M059J (cell line): ENCODE results near the gene NKD1. TPM values are rescaled to one million over a fixed set of nuclear protein-coding genes. Genes with fewer than 3 reads are reported as not detected.
"Not testable (repeated sequence)": the region's sequence is repeated elsewhere in the genome, so short reads cannot be mapped to it uniquely, and the experiment has no call there.

Source experiments
- DNase-seq: peaks from one replicate; pipeline ENCODE4 v3.0.0-alpha.2; 2012; ENCODE audit warnings: low read depth
- total RNA-seq: library from RNA; depleted of rRNA; stranded (reverse); fragments of >200 nt; shearing (Covaris generic); gene quantifications from 2 replicates; pipeline ENCODE4 v1.2.3, GENCODE V29; 2014

The NKD1 gene
- total RNA-seq, 1 experiment from 2014 or later, result 1.0 TPM

DNA sequence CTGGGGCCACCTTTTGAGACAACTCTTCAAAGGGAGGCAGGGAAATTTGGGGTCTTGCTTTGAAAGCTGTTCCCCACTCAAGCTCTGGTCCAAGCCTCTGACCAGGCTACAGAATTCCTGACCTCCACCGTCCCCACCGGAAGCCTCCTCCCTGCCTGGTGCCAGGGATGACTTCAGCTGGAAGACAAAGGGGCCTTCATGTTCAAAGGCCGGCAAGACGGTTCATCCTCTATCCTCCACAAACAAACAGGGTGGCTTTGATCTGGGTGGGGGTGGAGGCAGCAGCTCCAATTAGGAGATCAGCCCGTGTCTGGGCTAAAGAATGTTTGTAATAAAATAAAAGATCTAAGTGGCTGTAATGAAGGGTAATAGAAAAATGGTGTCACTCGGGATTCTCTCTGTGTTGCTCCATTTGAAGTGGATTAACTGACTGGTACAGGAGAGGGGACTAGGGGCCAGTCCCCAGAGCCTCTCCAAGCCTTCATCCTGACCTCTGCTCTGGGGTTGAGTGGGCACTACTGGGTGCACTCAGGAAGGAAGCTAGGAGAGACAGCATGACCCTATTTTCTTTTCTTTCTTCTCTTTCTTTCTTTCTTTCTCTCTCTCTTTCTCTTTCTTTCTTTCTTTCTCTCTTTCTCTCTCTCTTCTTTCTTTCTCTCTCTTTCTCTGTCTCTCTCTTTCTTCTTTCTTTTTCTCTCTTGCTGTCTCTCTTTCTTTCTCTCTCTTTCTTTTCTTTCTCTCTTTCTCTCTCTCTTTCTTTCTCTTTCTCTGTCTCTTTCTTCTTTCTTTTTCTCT, 27.5 kb upstream of the NKD1 start:
- no peak for DNase-seq

GRCh38 chr16:50521246-50521900, 26.8 kb upstream of the NKD1 start:
- no peak for DNase-seq

DNA sequence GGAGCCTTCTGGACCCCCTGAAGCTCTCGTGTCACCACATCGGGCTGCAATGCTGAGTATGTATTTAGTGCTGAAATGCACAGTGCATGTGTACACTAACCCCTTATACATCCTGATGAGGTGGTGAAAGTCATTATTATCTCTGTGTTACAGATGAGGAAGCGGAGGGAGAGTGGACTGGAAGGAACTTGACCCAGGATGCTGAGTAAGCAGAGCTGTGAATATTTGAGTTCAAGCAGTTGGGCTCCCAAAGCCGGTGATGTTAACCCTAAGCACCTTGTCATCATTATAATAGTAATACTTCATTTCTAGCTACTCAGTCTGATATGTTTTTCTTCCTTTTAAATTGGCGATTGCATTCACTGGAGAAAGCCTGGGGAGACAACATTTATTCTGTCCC, 25.9 kb upstream of the NKD1 start:
- no peak for DNase-seq

DNA sequence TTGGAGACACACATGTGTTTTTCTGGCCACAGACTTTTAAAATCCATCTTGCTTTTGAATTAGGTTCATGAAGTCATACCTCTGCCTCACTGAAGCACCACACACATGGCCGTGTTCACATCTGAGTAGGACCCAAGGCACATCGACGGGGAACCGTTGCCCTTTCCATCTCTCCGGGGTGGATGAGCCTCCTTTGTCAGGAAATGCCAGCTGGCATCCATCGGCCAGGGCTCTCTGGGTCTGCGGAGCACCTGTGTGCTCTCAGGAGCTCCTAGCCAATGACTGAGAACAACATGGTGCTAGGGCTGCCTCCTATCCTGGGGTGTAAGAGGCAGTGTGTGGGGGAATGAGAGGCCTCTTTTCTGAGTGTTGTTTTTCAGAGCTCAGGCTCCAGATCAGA, 24.5 kb upstream of the NKD1 start:
- no peak for DNase-seq

GRCh38 chr16:50525262-50525661, 22.9 kb upstream of the NKD1 start:
- DNase-seq, result no peak

DNA sequence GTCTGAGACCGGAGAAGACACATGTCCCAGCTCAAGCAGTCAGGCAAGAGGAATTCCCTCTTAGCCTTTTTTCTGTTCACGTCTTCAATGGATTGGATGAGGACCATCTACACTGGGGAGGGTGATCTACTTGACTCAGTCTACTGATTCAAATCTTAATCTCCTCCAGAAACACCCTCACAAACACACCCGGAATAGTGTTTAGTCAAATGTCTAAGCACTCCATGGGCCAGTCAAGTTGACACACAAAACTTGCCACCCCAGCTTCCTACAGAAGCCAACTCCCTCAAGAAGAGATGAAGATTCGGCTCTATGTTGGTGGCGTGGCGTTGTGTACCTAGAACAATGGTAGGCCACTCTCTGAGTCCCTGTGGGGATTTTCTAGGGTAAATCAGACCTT, 22.5 kb upstream of the NKD1 start:
- DNase-seq, result no peak

- DNase-seq, result no peak
Observed at GRCh38 chr16:50526249-50526648, 21.9 kb upstream of the NKD1 start.

- no peak for DNase-seq
Observed at GRCh38 chr16:50526796-50527195, 21.4 kb upstream of the NKD1 start.

- DNase-seq, result no peak
Observed at GRCh38 chr16:50528820-50529219, 19.4 kb upstream of the NKD1 start.

DNA sequence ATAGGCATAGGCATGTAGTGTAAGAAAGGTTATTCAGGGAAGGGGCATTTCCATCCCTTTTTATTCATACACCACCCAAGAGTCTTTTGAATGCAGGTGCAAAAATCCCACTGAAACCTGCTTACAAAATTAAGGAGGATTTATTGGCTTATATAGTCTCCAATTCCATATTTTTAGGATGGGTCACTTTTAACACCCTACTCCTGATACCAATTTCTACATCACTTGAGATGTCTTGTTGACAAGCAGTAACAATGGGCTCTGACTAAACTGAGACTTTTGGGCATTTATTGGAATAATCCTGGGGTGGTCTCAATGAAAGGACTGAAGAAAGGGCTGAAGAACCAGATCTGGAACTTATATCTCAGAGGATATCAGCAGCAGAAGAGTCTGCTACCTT, 18.9 kb upstream of the NKD1 start:
- no peak for DNase-seq

- no peak for DNase-seq
Observed at GRCh38 chr16:50530277-50531236, 17.6 kb upstream of the NKD1 start.

GRCh38 chr16:50531359-50531758, 16.8 kb upstream of the NKD1 start:
- DNase-seq, result no peak

DNA sequence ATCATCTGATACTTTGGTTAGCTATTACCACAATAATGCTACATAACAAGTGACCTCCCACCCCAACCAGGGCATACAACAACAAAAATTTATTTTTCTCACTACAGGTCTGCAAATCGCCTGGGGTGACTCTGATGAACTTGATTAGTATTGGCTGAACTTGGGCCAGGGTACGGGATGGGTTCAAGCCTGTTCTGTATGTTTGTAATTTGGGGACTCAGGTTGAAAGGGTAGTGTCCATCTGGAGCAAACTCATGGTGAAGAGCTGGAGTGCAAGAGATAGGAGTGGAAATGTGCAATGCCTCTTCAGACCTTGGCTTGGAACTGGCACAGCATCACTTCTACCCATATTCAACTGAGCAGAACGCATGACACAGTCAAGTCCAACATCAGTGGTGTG, 16.3 kb upstream of the NKD1 start:
- no peak for DNase-seq

DNA sequence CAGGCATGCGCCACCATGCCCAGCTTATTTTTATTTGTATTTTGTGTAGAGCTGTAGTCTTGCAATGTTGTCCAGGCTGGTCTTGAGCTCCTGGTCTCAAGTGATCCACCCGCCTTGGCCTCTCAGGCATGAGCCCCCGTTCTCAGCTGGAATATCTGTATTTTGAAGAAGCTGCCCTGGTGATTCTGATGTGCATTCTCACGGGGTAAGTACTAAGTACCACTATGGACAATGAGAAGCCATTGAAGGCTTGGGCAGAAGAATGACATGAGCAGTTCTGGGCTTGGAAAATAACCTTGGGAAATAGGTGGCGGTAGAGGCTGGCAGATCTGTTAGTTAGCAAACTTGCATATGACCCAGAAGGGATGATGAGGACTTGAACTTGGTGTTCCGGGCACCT, 15.6 kb upstream of the NKD1 start:
- no peak for DNase-seq

DNA sequence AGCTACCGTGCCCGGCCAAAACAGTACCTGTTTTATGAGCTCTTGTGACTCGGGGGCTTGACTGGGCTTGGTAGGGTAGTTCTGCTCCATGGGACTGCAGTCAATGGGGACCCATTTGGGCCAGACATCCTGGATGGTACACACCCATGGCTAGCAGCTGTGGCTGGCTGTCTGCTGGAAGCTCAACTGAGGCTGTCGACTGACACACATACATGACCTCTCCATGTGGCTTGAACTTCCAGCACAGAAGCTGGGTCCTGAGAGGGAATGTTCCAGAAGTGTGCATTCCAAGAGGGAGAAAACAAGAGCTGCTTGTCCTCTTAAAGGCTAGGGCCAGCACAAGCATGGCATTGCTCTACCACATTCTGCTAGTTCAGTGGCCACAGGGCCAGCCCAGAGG, 14.9 kb upstream of the NKD1 start:
- no peak for DNase-seq

GRCh38 chr16:50534091-50534490, 14.1 kb upstream of the NKD1 start:
- DNase-seq, result no peak

- no peak for DNase-seq
Observed at GRCh38 chr16:50534556-50534955, 13.6 kb upstream of the NKD1 start.

DNA sequence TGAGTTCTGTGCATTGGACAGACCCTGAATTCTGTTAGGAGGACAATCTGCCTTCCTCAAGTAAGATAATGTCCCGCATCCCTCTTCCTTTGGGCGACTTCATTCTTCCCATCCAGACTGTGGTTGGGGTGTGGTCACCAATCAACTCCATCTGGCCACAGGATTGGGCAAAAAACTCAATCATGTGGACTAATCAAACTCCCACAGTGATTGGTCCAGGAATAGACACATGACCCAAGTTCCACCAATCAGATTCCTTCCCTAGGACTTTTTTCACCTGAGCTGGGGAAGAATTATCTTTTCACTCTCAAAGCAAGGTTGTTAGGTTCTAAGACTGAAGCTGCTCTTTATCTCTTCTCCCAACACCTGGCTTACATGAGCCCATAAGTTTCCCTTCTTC, 13.2 kb upstream of the NKD1 start:
- DNase-seq, result no peak

DNA sequence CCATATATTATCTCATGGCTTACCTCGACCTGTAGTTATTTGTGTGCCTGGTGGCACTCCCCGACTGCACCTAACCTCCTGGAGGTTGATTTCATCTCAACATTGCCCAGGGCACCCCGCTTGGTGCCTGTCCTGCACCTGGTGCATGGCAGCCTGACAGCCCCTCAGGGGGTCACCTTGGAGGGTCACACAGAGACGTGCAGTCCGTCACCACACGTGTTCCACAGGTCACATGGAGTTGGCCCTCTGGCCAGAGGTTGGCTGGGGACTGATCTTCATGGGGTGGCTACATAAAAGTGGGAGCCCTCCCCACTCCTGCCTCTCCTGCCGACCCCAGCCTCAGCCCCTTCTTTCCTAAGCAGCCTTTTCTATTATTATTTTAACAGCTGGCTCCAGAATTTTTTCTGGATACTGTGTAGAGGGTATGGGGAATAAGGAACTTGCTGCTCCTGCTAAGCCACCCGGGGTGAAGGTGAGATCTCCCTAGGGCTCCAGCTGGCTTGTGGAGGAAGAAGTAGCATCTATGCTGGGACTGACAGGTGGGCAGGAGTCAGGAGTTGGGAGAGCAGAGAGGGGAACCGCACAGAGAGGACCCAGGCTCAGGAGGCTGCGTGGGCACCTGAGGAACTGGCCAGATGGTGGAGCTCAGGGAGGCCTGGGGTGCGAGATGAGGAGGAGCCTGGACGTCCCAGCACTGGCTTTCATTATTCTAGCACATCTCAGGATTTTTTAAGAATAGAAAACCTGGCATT, 12.5 kb upstream of the NKD1 start:
- no peak for DNase-seq

DNA sequence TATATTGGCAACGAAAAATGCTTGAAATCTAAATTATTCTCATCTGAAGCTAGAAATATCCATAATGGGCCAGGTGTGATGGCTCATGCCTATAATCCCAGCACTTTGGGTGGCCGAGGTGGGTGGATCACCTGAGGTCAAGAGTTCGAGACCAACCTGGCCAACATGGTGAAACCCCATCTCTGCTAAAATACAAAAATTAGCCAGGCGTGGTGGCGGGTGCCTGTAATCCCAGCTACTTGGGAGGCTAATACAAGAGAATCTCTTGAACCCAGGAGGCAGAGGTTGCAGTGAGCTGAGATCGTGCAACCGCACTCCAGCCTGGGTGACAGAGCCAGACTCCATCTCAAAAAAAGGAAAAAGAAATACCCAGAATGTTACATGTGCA, 11.9 kb upstream of the NKD1 start:
- DNase-seq, result not testable (repeated sequence)

- no peak for DNase-seq
Observed at GRCh38 chr16:50537533-50538290, 10.5 kb upstream of the NKD1 start.
